IMR-90 (cell line): ENCODE results near the gene INPPL1. TPM values are rescaled to one million over a fixed set of nuclear protein-coding genes. Genes with fewer than 3 reads are reported as not detected.

Source experiments
- ATAC-seq: fragments of 200-7000 bp; cut with Tn5 transposase; 2 replicates; pipeline ENCODE4 v1.9.1; 2020; ENCODE audit warnings: low read depth, mild to moderate bottlenecking, moderate library complexity
- BruUV-seq: library from RNA; stranded (reverse); fragments of 400-500 nt; replicated peaks from 2 replicates; lab custom pipeline; 2021; lab: Mats Ljungman, UMichigan
- CTCF ChIA-PET: fragments of 300-600 bp; formaldehyde crosslinking; extraction: SDS; loops from one replicate; lab custom pipeline; 2021; ENCODE audit warnings: antibody characterized with exemption; lab: Yijun Ruan, JAX
- POLR2A ChIA-PET: fragments of 300-600 bp; sonication (Branson Sonifier 250); formaldehyde crosslinking; loops from one replicate; lab custom pipeline; 2022; ENCODE audit warnings: antibody characterized with exemption; ENCODE audit not compliant: unreplicated experiment; lab: Charles Lee
- DNase-seq: peaks from one replicate; pipeline ENCODE4 v3.0.0; 2013
- H2AFZ ChIP-seq: replicated peaks from 2 replicates; pipeline ENCODE3; 2013; ENCODE audit warnings: low read length, mild to moderate bottlenecking; ENCODE audit not compliant: poor library complexity
- H2AK5ac ChIP-seq: 2 replicates; pipeline ENCODE4 v1.6.1; 2013; ENCODE audit warnings: low read depth, low read length, inconsistent platforms
- H2AK9ac ChIP-seq: replicated peaks from 2 replicates; pipeline ENCODE3; 2013; ENCODE audit warnings: mild to moderate bottlenecking, low read depth, low read length, moderate library complexity; ENCODE audit not compliant: poor library complexity
- H2BK120ac ChIP-seq: 2 replicates; pipeline ENCODE4 v1.6.1; 2013; ENCODE audit warnings: low read depth, low read length, inconsistent platforms
- H2BK15ac ChIP-seq: 3 replicates; pipeline ENCODE4 v1.6.1; 2013; ENCODE audit warnings: low read depth, low read length, inconsistent platforms
- H2BK20ac ChIP-seq: 2 replicates; pipeline ENCODE4 v1.6.1; 2013; ENCODE audit warnings: low read depth, mild to moderate bottlenecking, inconsistent platforms, low read length, moderate library complexity
- H2BK5ac ChIP-seq: 2 replicates; pipeline ENCODE4 v1.6.1; 2013; ENCODE audit warnings: mild to moderate bottlenecking, low read depth, low read length, inconsistent platforms; ENCODE audit not compliant: poor library complexity, severe bottlenecking
- H3K14ac ChIP-seq: replicated peaks from 2 replicates; pipeline ENCODE4 v1.6.1; 2013; ENCODE audit warnings: low read depth, low read length, inconsistent platforms
- H3K18ac ChIP-seq: 2 replicates; pipeline ENCODE4 v1.6.1; 2013; ENCODE audit warnings: low read depth, low read length, control low read depth
- H3K23ac ChIP-seq: 2 replicates; pipeline ENCODE4 v1.6.1; 2013; ENCODE audit warnings: low read depth, low read length, inconsistent platforms
- H3K27ac ChIP-seq: 2 replicates; pipeline ENCODE4 v1.5.1; 2013; ENCODE audit warnings: mild to moderate bottlenecking, control low read depth, low read length; ENCODE audit not compliant: insufficient read depth
- H3K27me3 ChIP-seq: 2 replicates; pipeline ENCODE4 v1.6.1; 2013; ENCODE audit warnings: low read length; ENCODE audit not compliant: control insufficient read depth, insufficient read depth
- H3K36me3 ChIP-seq: 2 replicates; pipeline ENCODE4 v1.6.1; 2013; ENCODE audit warnings: low read length, mixed read lengths; ENCODE audit not compliant: control insufficient read depth, insufficient read depth
- H3K4ac ChIP-seq: 2 replicates; pipeline ENCODE4 v1.6.1; 2013; ENCODE audit warnings: low read depth, low read length, inconsistent platforms
- H3K4me1 ChIP-seq: 2 replicates; pipeline ENCODE4 v1.6.1; 2013; ENCODE audit warnings: low read length, mixed read lengths; ENCODE audit not compliant: control insufficient read depth, insufficient read depth
- H3K4me2 ChIP-seq: 2 replicates; pipeline ENCODE4 v1.6.1; 2013; ENCODE audit warnings: low read depth, mild to moderate bottlenecking, control low read depth, low read length, moderate library complexity
- H3K4me3 ChIP-seq: 2 replicates; pipeline ENCODE4 v1.5.1; 2013; ENCODE audit warnings: low read depth, mild to moderate bottlenecking, control low read depth, low read length, moderate library complexity; ENCODE audit not compliant: insufficient read depth
- H3K56ac ChIP-seq: 2 replicates; pipeline ENCODE4 v1.6.1; 2013; ENCODE audit warnings: low read length, inconsistent platforms; ENCODE audit not compliant: insufficient read depth; ENCODE audit errors: extremely low read depth
- H3K79me1 ChIP-seq, 2 experiments: 2 replicates each; pipeline ENCODE4 v1.6.1; 2013; ENCODE audit warnings: low read length in 2 of 2, inconsistent platforms in 1 of 2, low read depth in 1 of 2
- H3K9ac ChIP-seq: 2 replicates; pipeline ENCODE4 v1.6.1; 2013; ENCODE audit warnings: low read depth, low read length, control low read depth
- H3K9me1 ChIP-seq: 2 replicates; pipeline ENCODE4 v1.6.1; 2013; ENCODE audit warnings: low read length, inconsistent platforms; ENCODE audit not compliant: insufficient read depth
- H3K9me3 ChIP-seq: 2 replicates; pipeline ENCODE4 v1.6.1; 2013; ENCODE audit warnings: low read length; ENCODE audit not compliant: control insufficient read depth, insufficient read depth
- H4K20me1 ChIP-seq: 2 replicates; pipeline ENCODE4 v1.6.1; 2013; ENCODE audit warnings: low read length, inconsistent platforms; ENCODE audit not compliant: insufficient read depth
- H4K5ac ChIP-seq: 2 replicates; pipeline ENCODE4 v1.6.1; 2013; ENCODE audit warnings: mild to moderate bottlenecking, low read depth, low read length, control low read depth
- H4K8ac ChIP-seq, 2 experiments: 2 replicates each; pipeline ENCODE4 v1.6.1; 2013; ENCODE audit warnings: low read depth in 2 of 2, low read length in 2 of 2, control low read depth in 1 of 2, inconsistent platforms in 1 of 2
- H4K91ac ChIP-seq: 2 replicates; pipeline ENCODE4 v1.6.1; 2013; ENCODE audit warnings: low read depth, low read length, inconsistent platforms; ENCODE audit not compliant: insufficient read depth
- BHLHE40 ChIP-seq: fragments of 150-350 bp; IDR thresholded peaks from 2 replicates; pipeline ENCODE4 v1.6.1; 2016; ENCODE audit warnings: mild to moderate bottlenecking, low read depth, low read length
- CEBPB ChIP-seq: IDR thresholded peaks from 2 replicates; pipeline ENCODE4 v1.6.1; 2012; ENCODE audit warnings: low read depth, low read length, improper control_type of control experiment
- CHD1 ChIP-seq: IDR thresholded peaks from 2 replicates; pipeline ENCODE4 v1.6.1; 2012; ENCODE audit warnings: low read depth, low read length, improper control_type of control experiment
- CTCF ChIP-seq: conservative IDR thresholded peaks from 2 replicates; pipeline ENCODE4 v1.5.1; 2012; ENCODE audit warnings: mild to moderate bottlenecking, low read depth, low read length, improper control_type of control experiment
- ELK1 ChIP-seq: fragments of 150-350 bp; IDR thresholded peaks from 2 replicates; pipeline ENCODE4 v1.6.1; 2016; ENCODE audit warnings: low read depth, mild to moderate bottlenecking, low read length, moderate library complexity, borderline replicate concordance
- MXI1 ChIP-seq: IDR thresholded peaks from 2 replicates; pipeline ENCODE4 v1.6.1; 2012; ENCODE audit warnings: low read depth, mild to moderate bottlenecking, low read length, moderate library complexity, borderline replicate concordance
- NFE2L2 ChIP-seq: fragments of 150-350 bp; IDR thresholded peaks from 2 replicates; pipeline ENCODE4 v1.6.1; 2016; ENCODE audit warnings: low read depth, mild to moderate bottlenecking, low read length
- RCOR1 ChIP-seq: IDR thresholded peaks from 2 replicates; pipeline ENCODE4 v1.6.1; 2012; ENCODE audit warnings: mild to moderate bottlenecking, low read length, improper control_type of control experiment; ENCODE audit not compliant: insufficient replicate concordance
- RFX5 ChIP-seq: IDR thresholded peaks from 2 replicates; pipeline ENCODE4 v1.8.0; 2012; ENCODE audit warnings: low read depth, mild to moderate bottlenecking, low read length, moderate library complexity
- SMC3 ChIP-seq: fragments of 150-350 bp; IDR thresholded peaks from 2 replicates; pipeline ENCODE4 v1.6.1; 2016; ENCODE audit warnings: low read depth, mild to moderate bottlenecking, antibody characterized with exemption, low read length, moderate library complexity
- WGBS, 2 experiments: methylation state at CpG; one replicate each; pipeline versions ENCODE4 v1.1.5 to v1.1.7; 2013; ENCODE audit warnings: missing lambda C conversion rate in 2 of 2; ENCODE audit not compliant: insufficient read length in 1 of 2; ENCODE audit errors: extremely low coverage in 2 of 2; 5-methylcytosine and 5-hydroxymethylcytosine counted together
- dilution Hi-C: fragments of 300-500 bp; cut with HindIII; formaldehyde crosslinking; loops from one replicate; pipeline ENCODE4 v1.14.3; 2018; ENCODE audit warnings: low sequenced_read_pairs; ENCODE audit not compliant: unreplicated experiment
- in situ Hi-C: fragments of 300-500 bp; cut with MboI; formaldehyde crosslinking; loops from 3 replicates; pipeline ENCODE4 v1.14.3; 2019; ENCODE audit warnings: low sequenced_read_pairs, inconsistent platforms, mixed read lengths
- intact Hi-C: fragments of 100-400 bp; cut with micrococcal nuclease; formaldehyde crosslinking; loops from 2 replicates; pipeline ENCODE4 v1.10.0; 2022
- polyA plus RNA-seq, 3 experiments: library from polyadenylated mRNA; depleted of rRNA; stranded (reverse); fragments of >200 nt; gene quantifications; 2 replicates each; pipeline ENCODE4 v1.2.3, GENCODE V29; 2012; ENCODE audit warnings: low replicate concordance in 1 of 3
- total RNA-seq: library from RNA; depleted of rRNA; stranded (reverse); fragments of >200 nt; gene quantifications from 2 replicates; pipeline ENCODE4 v1.2.3, GENCODE V29; 2012

The INPPL1 gene
- total and polyA plus RNA-seq, 2 of the 4 experiments (the other 2 are of a cell fraction): 27.4 to 105 TPM

- Histone ChIP-seq H3K23ac (no peak overlapping the region), H3K4me1 (peaks cover 2% of the 10 kb centered on the region; the same call in 1 of the 2 replicates), H3K56ac (no peak overlapping the region), H2BK20ac (no peak overlapping the region), H3K4me2 (no peak overlapping the region), H2AK9ac (no peak overlapping the region), H3K36me3 (no peaks in the 10 kb centered on the region), H3K4me3 (no peak overlapping the region), H3K18ac (no peak overlapping the region), H4K91ac (no peak overlapping the region), H2BK15ac (no peak overlapping the region), H3K9me3 (no peaks in the 10 kb centered on the region), H4K5ac (no peak overlapping the region), H3K27ac (no peak overlapping the region), H4K8ac (no peak overlapping the region), H3K14ac (no peak overlapping the region), H3K4ac (no peak overlapping the region), H3K9ac (no peak overlapping the region), H2AK5ac (no peak overlapping the region), H2AFZ (no peak overlapping the region), H2BK5ac (no peak overlapping the region), H2BK120ac (no peak overlapping the region), H3K27me3 (peaks cover 34% of the 10 kb centered on the region), H3K79me1 (no peaks in the 10 kb centered on the region), H3K9me1 (peaks cover 4% of the 10 kb centered on the region; the same call in 1 of the 2 replicates), H4K20me1 (no peaks in the 10 kb centered on the region)
- intact Hi-C loops (no loop called here), dilution Hi-C loops (no loop called here), in situ Hi-C loops (no loop called here)
- no TSS peak for BruUV-seq
- WGBS, 2 experiments: 50% methylated on average over 1 of the region's 5 CpGs; no CpG with 5 or more reads in 1 of the 2 experiments
- TF ChIP-seq CEBPB (no peak), BHLHE40 (no peak), NFE2L2 (no peak), SMC3 (no peak), RCOR1 (no peak), CTCF (no peak), ELK1 (no peak), MXI1 (no peak), CHD1 (no peak), RFX5 (no peak)
- no peak for DNase-seq
- ChIA-PET CTCF (no interaction called here), POLR2A (no interaction called here)
- no peak for ATAC-seq
These were observed 6.3 kb upstream of the INPPL1 start for GRCh38 chr11:72218251-72218745.
